Thyroid gland (tissue), 4 donors: ENCODE data around the gene HHAT. TPM values are rescaled to one million over a fixed set of nuclear protein-coding genes. Genes with fewer than 3 reads are reported as not detected.

ENCODE experiments used
- DNase-seq, 2 donors: peaks; one replicate each; pipeline ENCODE4 v3.0.0-alpha.2; 2019
- H3K27ac ChIP-seq, 3 donors: fragments of 200-600 bp; sonication (generic); 1 replicate in 2 of 3; 2 replicates in 1 of 3; pipeline ENCODE4 v1.5.1; 2016 to 2019; ENCODE audit warnings: mild to moderate bottlenecking in 1 of 3, moderate library complexity in 1 of 3
- H3K27me3 ChIP-seq: fragments of 200-600 bp; sonication (generic); one replicate; pipeline ENCODE4 v1.5.1; 2019
- H3K36me3 ChIP-seq, 2 donors: fragments of 200-600 bp; sonication (generic); one replicate each; pipeline ENCODE4 v1.5.1; 2016 to 2019
- H3K4me1 ChIP-seq, 2 donors: fragments of 200-600 bp; sonication (generic); one replicate each; pipeline ENCODE4 v1.5.1; 2017 to 2019
- H3K4me3 ChIP-seq, 3 donors: fragments of 200-600 bp; sonication (generic); replicated peaks in 1 of 3; 1 replicate in 2 of 3; 2 replicates in 1 of 3; pipeline ENCODE4 v1.5.1; 2016; ENCODE audit warnings: mild to moderate bottlenecking in 1 of 3
- H3K9me3 ChIP-seq: fragments of 200-600 bp; sonication (generic); one replicate; pipeline ENCODE4 v1.5.1; 2017
- CTCF ChIP-seq, 6 experiments: fragments of 200-600 bp in 3 of 6; fragments of 450-650 bp in 3 of 6; sonication (generic) in 3 of 6; IDR thresholded peaks; one replicate each; pipeline ENCODE4 v1.5.1; 2016 to 2019; ENCODE audit warnings: antibody characterized with exemption in 6 of 6, mild to moderate bottlenecking in 2 of 6, inconsistent platforms in 1 of 6, moderate library complexity in 1 of 6
- POLR2A ChIP-seq, 2 donors: fragments of 450-650 bp; IDR thresholded peaks; one replicate each; pipeline ENCODE4 v1.6.1; 2017; ENCODE audit warnings: antibody characterized with exemption in 2 of 2, mild to moderate bottlenecking in 2 of 2, moderate library complexity in 1 of 2
- WGBS, 2 donors: methylation state at CpG; one replicate each; pipeline ENCODE4 v1.1.5; 2017; 5-methylcytosine and 5-hydroxymethylcytosine counted together
- intact Hi-C: fragments of 100-400 bp; cut with DNase I; formaldehyde crosslinking; loops from one replicate; pipeline ENCODE4 v1.15.1; 2023
- total RNA-seq, 4 donors: library from RNA; depleted of rRNA; stranded (reverse); fragments of >200 nt; gene quantifications; one replicate each; pipeline ENCODE4 v1.2.3, GENCODE V29; 2016

Gene HHAT
- total RNA-seq, 4 donors from 2014 or later = 7.9 to 15.9 (median 10.5) TPM

GRCh38 chr1:210477328-210477924, 148.7 kb downstream of the HHAT start:
- intact Hi-C loops = no loop called here
- no peaks in the 10 kb centered on the region for H3K4me1 ChIP-seq
- H3K27me3 ChIP-seq = no peaks in the 10 kb centered on the region
- H3K27ac ChIP-seq = no peak overlapping the region
- no peaks in the 10 kb centered on the region for H3K36me3 ChIP-seq
- 60 to 79% methylated on average over 5 of the region's 5 CpGs for WGBS, 2 donors
- TF ChIP-seq POLR2A (IDR thresholded peaks at IDR 0.05) (no peak), CTCF (IDR thresholded peaks at IDR 0.05) (no peak)
- no peak for DNase-seq
- H3K9me3 ChIP-seq = no peaks in the 10 kb centered on the region
- H3K4me3 ChIP-seq = no peak overlapping the region

- no peaks in the 10 kb centered on the region for H3K4me1 ChIP-seq
- no peak overlapping the region for H3K4me3 ChIP-seq
- 86 to 90% methylated on average over 5 of the region's 5 CpGs for WGBS, 2 donors
- intact Hi-C loops = no loop called here
- no peaks in the 10 kb centered on the region for H3K9me3 ChIP-seq
- no peaks in the 10 kb centered on the region for H3K27me3 ChIP-seq
- TF ChIP-seq POLR2A (IDR thresholded peaks at IDR 0.05) (no peak), CTCF (IDR thresholded peaks at IDR 0.05) (no peak)
- no peak overlapping the region for H3K27ac ChIP-seq
- DNase-seq = no peak
- no peaks in the 10 kb centered on the region for H3K36me3 ChIP-seq
These were observed 150.1 kb downstream of the HHAT start for GRCh38 chr1:210478820-210479219.

GRCh38 chr1:210482491-210482890, 153.8 kb downstream of the HHAT start:
- DNase-seq = no peak
- no peaks in the 10 kb centered on the region for H3K36me3 ChIP-seq
- H3K4me1 ChIP-seq = no peaks in the 10 kb centered on the region
- WGBS, 2 donors = 92 to 93% methylated on average over 6 of the region's 6 CpGs
- intact Hi-C loops = no loop called here
- H3K27ac ChIP-seq = no peak overlapping the region
- H3K4me3 ChIP-seq = no peak overlapping the region
- no peaks in the 10 kb centered on the region for H3K27me3 ChIP-seq
- no peak for TF ChIP-seq POLR2A (IDR thresholded peaks at IDR 0.05)
- no peak for TF ChIP-seq CTCF (IDR thresholded peaks at IDR 0.05)
- no peaks in the 10 kb centered on the region for H3K9me3 ChIP-seq

GRCh38 chr1:210482945-210483617, 154.4 kb downstream of the HHAT start:
- H3K9me3 ChIP-seq = no peaks in the 10 kb centered on the region
- TF ChIP-seq CTCF (IDR thresholded peaks at IDR 0.05) (no peak), POLR2A (IDR thresholded peaks at IDR 0.05) (no peak)
- H3K36me3 ChIP-seq = no peaks in the 10 kb centered on the region
- H3K27ac ChIP-seq = no peak overlapping the region
- intact Hi-C loops = no loop called here
- 85 to 92% methylated on average over 3 of the region's 3 CpGs for WGBS, 2 donors
- DNase-seq = no peak
- no peak overlapping the region for H3K4me3 ChIP-seq
- H3K27me3 ChIP-seq = no peaks in the 10 kb centered on the region
- H3K4me1 ChIP-seq = no peaks in the 10 kb centered on the region

- Histone ChIP-seq H3K4me1 (no peaks in the 10 kb centered on the region), H3K4me3 (no peak overlapping the region), H3K36me3 (no peaks in the 10 kb centered on the region), H3K27me3 (no peaks in the 10 kb centered on the region), H3K9me3 (no peaks in the 10 kb centered on the region), H3K27ac (no peak overlapping the region)
- intact Hi-C loops = no loop called here
- WGBS, 2 donors = 91 to 95% methylated on average over 2 of the region's 2 CpGs
- no peak for DNase-seq
- TF ChIP-seq POLR2A (IDR thresholded peaks at IDR 0.05) (no peak), CTCF (IDR thresholded peaks at IDR 0.05) (no peak)
These were observed 155.1 kb downstream of the HHAT start for GRCh38 chr1:210483821-210484220.
